ENCODE results near the gene INPP4A. TPM values are rescaled to one million over a fixed set of nuclear protein-coding genes. Genes with fewer than 3 reads are reported as not detected.
"Not testable (repeated sequence)": the region's sequence is repeated elsewhere in the genome, so short reads cannot be mapped to it uniquely, and the experiment has no call there.

Gene INPP4A
- total RNA-seq, 1 experiment from 2014 or later, result 11.2 TPM

- no peak for DNase-seq (ENCODE audit: low spot score)
Measured at GRCh38 chr2:98585386-98585785, 140.7 kb downstream of the INPP4A start.

- DNase-seq (ENCODE audit: low spot score), result no peak
Measured at GRCh38 chr2:98586551-98587140, 142.0 kb downstream of the INPP4A start.

GRCh38 chr2:98588880-98589431, 144.3 kb downstream of the INPP4A start:
- DNase-seq (ENCODE audit: low spot score), result no peak

GRCh38 chr2:98589489-98589888, 144.8 kb downstream of the INPP4A start:
- DNase-seq (ENCODE audit: low spot score), result no peak

GRCh38 chr2:98592565-98592964, 147.9 kb downstream of the INPP4A start:
- DNase-seq (ENCODE audit: low spot score), result no peak

- DNase-seq (ENCODE audit: low spot score), result not testable (repeated sequence)
Measured at GRCh38 chr2:98594665-98595064, 150.0 kb downstream of the INPP4A start.

- DNase-seq (ENCODE audit: low spot score), result no peak
Measured at GRCh38 chr2:98598781-98599428, 154.2 kb downstream of the INPP4A start.

- DNase-seq (ENCODE audit: low spot score), result peak; percentile 45
Measured at GRCh38 chr2:98601532-98602132, 157.0 kb downstream of the INPP4A start.

- no peak for DNase-seq (ENCODE audit: low spot score)
Measured at GRCh38 chr2:98604547-98604946, 159.9 kb downstream of the INPP4A start.

GRCh38 chr2:98605076-98605475, 160.4 kb downstream of the INPP4A start:
- no peak for DNase-seq (ENCODE audit: low spot score)

GRCh38 chr2:98606431-98606830, 161.8 kb downstream of the INPP4A start:
- no peak for DNase-seq (ENCODE audit: low spot score)

GRCh38 chr2:98607104-98607503, 162.4 kb downstream of the INPP4A start:
- no peak for DNase-seq (ENCODE audit: low spot score)

GRCh38 chr2:98607741-98608115, 163.1 kb downstream of the INPP4A start:
- no peak for DNase-seq (ENCODE audit: low spot score)

GRCh38 chr2:98608116-98608961, 163.7 kb downstream of the INPP4A start, which contains the start of the genes COA5 and UNC50:
TSS of gene COA5 (minus strand) at chr2:98608512. CDS start at chr2:98608405, 107 bp downstream.
TSS of gene UNC50 (plus strand) at chr2:98608589. CDS start at chr2:98609760, 1,171 bp downstream.
- peak; percentile 82 for DNase-seq (ENCODE audit: low spot score)

GRCh38 chr2:98608962-98609604, 164.4 kb downstream of the INPP4A start:
- no peak for DNase-seq (ENCODE audit: low spot score)

- no peak for DNase-seq (ENCODE audit: low spot score)
Measured at GRCh38 chr2:98614024-98614739, 169.5 kb downstream of the INPP4A start.

GRCh38 chr2:98615481-98615880, 170.8 kb downstream of the INPP4A start:
- DNase-seq (ENCODE audit: low spot score), result no peak

- DNase-seq (ENCODE audit: low spot score), result no peak
Measured at GRCh38 chr2:98617149-98617548, 172.5 kb downstream of the INPP4A start.

- DNase-seq (ENCODE audit: low spot score), result no peak
Measured at GRCh38 chr2:98623657-98624056, 179.0 kb downstream of the INPP4A start.

GRCh38 chr2:98632351-98632750, 187.7 kb downstream of the INPP4A start:
- no peak for DNase-seq (ENCODE audit: low spot score)

All from H4 (cell line).